Esophagus mucosa (tissue), 1 donor: ENCODE results near the gene EIF3F. TPM values are rescaled to one million over a fixed set of nuclear protein-coding genes. Genes with fewer than 3 reads are reported as not detected.
"Not testable (repeated sequence)": the region's sequence is repeated elsewhere in the genome, so short reads cannot be mapped to it uniquely, and the experiment has no call there.

Experiments
- ATAC-seq: fragments of 200-7000 bp; cut with Tn5 transposase; one replicate; pipeline ENCODE4 v1.9.1; 2020
- total RNA-seq: library from RNA; stranded (reverse); gene quantifications from one replicate; pipeline ENCODE4 v1.2.4, GENCODE V29; 2023
- donor health status: DM: yes; HTN: yes; CAD: no.

Gene EIF3F
- 206 TPM for total RNA-seq

DNA sequence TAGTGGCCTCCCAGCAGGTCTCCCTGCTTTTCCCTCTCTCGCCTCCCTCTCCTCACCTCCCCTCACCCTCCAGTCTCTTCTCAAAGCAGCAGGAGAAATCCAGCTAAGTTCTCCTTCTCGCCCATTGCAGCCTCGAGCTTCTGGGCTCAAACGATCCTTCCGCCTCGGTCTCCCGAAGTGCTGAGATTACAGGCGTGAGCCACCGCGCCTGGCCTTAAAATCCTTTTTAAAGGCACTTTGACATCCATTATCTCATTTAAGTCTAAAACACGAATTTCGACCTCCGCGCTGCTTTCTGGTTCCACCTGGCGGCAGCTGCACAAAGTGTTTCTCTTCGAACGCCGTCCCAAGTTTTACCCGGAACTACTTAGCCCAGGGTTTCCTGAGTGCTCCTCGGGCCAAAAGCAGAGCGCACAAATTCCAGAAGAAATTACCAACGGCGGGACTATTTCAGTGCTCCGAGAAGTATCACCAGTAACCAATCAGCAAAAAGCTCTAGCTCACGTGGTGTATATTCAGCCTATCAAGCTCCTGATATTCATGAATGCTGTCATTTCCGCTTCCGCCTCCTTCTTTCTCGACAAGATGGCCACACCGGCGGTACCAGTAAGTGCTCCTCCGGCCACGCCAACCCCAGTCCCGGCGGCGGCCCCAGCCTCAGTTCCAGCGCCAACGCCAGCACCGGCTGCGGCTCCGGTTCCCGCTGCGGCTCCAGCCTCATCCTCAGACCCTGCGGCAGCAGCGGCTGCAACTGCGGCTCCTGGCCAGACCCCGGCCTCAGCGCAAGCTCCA, at the start of gene EIF3F:
TSS of gene EIF3F (plus strand) at position 570 of the 792 bp plus-strand sequence. CDS start at position 586, 16 bp downstream.
- ATAC-seq, result peak; percentile 100

DNA sequence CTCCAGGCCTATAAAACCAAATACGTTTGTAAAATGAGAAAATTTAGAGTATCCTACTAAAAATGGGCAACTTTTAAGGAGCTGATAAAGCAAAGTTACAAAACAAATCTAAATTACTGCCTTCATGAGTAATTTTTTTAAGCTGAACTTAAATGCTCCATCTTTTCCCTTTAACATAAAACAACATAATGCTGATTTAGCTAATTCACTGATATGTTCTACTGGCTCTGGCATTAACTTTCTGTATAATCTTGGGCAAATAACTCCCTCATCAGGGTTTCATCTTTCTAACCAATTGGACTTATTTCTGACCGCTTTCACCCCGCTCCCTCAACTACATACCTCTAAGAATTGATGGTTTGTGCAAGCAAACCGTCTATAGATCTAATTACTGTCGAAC, 46.0 kb upstream of the EIF3F start:
- ATAC-seq, result no peak

DNA sequence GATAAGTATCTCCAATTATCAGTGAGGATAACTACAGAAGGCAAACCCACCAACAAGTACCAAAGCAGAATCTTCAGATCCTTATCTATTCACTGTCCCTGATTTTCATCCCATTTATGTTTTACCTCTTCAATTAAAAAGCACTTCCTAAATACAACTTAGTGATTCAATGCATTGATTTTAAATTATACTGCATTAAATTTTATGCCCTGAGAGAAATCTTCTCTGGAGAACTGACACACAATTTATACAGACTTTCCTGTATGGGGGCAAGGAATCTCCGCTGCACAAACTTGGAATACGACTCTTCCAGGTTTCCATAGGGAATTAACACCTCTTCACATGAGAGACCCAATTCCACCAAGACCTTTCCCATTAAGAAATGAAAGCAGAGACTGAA, 45.5 kb upstream of the EIF3F start, which contains the start of gene OR10A3:
TSS of gene OR10A3 (minus strand) at position 101 of the 400 bp plus-strand sequence. CDS start 2,188 bp downstream, outside the sequence.
- ATAC-seq, result no peak

GRCh38 chr11:7944123-7944522, 43.0 kb upstream of the EIF3F start:
- no peak for ATAC-seq

DNA sequence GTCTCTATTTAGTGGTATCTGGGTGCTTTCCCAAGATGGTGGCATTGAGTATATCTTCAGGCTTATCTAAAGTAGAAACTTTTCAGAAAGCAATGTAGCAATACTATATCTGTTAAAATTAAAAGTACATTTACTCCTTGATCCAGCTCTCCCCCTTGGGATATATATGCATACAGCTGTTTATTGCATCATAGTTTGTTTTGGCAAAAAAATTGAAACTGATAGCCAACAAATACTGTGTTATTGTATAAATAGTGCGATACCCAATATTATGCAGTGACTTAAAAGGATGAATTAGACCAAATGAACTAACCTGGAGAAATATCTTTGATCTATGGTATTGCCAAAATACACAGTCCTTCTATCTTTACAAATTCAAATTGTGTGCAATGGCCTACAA, 37.2 kb upstream of the EIF3F start:
- no peak for ATAC-seq

- ATAC-seq, result no peak
Observed at GRCh38 chr11:7955191-7955590, 31.9 kb upstream of the EIF3F start.

- no peak for ATAC-seq
Observed at GRCh38 chr11:7964261-7964660, 22.9 kb upstream of the EIF3F start.

DNA sequence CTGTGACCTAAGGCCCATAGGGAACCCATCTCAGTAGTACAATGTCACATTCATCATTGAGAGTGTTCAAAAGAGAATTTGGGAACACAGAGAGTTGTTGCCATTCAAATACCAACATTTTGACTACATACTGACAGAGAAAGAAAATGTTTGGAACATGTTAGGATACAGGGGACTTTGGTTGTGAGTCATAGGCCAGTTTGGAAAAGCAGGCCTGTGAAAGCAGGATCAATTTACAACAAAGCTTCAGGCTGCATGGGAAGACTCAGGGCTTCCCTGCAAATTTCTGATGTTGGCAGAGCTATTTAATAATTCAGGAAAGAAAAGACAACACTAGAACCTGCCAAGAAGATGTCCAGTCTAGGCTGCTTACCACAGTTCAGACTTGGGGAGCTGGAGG, 22.3 kb upstream of the EIF3F start:
- no peak for ATAC-seq

DNA sequence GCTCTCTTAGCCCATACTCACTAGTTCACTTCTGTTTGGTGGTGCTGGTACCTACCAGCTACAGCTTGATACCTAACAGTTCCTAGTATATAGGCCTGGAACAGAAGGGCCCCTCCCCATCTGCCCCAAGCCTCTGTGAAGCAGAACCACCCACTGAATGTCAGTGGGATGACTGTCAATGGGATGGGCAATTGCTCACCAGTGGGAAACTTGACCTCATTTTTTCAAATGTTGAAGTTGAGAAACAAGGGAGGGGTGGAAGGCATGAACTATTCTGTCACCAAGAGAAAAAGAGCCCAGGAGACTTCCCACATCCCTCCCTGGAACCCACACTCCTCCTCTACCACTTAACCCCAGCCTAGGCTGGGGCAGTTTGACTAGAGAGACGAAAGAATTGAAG, 21.8 kb upstream of the EIF3F start, which contains the start of gene NLRP10:
TSS of gene NLRP10 (minus strand) at position 62 of the 400 bp plus-strand sequence. CDS start 1,952 bp downstream, outside the sequence.
- ATAC-seq, result peak; percentile 49

- ATAC-seq, result no peak
Observed at GRCh38 chr11:7967097-7967496, 20.0 kb upstream of the EIF3F start.

- ATAC-seq, result no peak
Observed at GRCh38 chr11:7967826-7968225, 19.3 kb upstream of the EIF3F start.

GRCh38 chr11:7968686-7969085, 18.5 kb upstream of the EIF3F start:
- no peak for ATAC-seq

- ATAC-seq, result no peak
Observed at GRCh38 chr11:7969756-7970646, 17.1 kb upstream of the EIF3F start.

DNA sequence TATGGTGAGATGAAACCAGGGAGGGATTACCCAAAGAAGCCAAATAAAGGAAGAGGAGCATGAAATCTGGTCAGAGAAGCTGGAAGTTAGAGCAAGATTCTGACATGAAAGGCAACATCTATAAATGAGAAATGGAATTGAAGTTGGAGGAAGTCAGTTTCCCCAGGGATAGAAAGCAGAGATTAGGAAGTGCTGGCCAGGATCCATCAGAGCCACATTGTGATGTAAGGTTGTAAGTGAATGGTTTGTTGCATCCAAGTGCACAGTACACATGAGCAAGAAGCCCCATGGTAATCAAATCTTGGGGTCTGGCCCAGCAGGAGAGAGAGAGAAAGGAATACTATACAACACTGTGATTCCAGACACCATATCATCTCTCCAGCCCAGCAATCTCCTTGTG, 15.3 kb upstream of the EIF3F start:
- no peak for ATAC-seq

- ATAC-seq, result no peak
Observed at GRCh38 chr11:7973011-7973410, 14.1 kb upstream of the EIF3F start.

DNA sequence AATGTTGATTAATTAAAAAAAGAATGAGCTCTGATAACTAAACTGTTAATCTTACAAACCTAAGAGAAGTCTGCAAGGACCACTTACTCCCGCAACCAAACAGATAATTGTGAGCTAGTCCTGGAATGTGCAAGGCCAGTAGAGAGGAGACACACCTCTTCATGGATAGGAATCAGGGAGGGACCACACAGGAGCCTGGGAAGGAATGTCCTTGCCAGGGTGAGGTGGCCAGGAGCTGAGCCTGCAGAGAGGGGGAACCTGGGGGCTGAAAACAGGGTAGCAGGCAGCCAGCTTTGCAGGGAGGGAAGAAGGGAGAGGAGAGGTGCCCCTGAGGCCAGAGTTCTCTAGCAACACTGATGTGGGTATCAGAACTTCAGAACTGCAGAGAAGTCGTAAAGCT, 12.5 kb upstream of the EIF3F start:
- no peak for ATAC-seq

- ATAC-seq, result no peak
Observed at GRCh38 chr11:7977232-7977917, 9.8 kb upstream of the EIF3F start.

DNA sequence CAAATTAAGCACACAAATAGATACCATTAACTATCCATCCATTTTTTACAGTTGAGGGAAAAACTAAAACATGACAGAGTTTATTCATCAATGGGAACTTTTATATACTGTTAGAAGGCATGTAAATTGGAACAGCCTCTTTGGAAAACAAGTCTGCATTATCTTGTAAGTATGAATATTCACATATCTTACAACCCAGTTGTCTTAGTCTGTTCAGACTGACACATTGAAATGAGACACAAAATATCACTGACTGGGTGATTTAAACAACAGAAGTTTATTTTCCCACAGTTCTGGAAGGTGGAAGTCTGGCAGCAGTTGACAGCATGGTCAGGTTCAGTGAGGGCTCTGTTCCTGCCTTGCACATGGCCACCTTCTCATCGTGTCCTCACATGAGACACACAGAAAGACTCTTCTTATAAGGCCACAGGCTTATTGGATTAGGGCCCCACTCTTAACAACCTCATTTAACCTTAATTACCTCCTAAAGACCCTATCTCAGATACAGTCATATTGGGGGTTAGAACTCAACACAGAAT, 5.4 kb upstream of the EIF3F start:
- no peak for ATAC-seq

GRCh38 chr11:7982582-7983119, 4.5 kb upstream of the EIF3F start:
- ATAC-seq, result no peak

GRCh38 chr11:7983832-7984590, 3.1 kb upstream of the EIF3F start:
- ATAC-seq, result no peak

GRCh38 chr11:7987560-7987883, 385 bp downstream of the EIF3F start:
- ATAC-seq, result not testable (repeated sequence)
